SK-N-SH treated with all-trans-retinoic acid at 6 μM for 48 hours (cell line): ENCODE data around the gene NCK2.
"Not testable (repeated sequence)": the region's sequence is repeated elsewhere in the genome, so short reads cannot be mapped to it uniquely, and the experiment has no call there.

Experiments
- ATAC-seq: fragments of 200-7000 bp; cut with Tn5 transposase; 3 replicates; pipeline ENCODE4 v1.9.1; 2020; ENCODE audit warnings: mild to moderate bottlenecking, moderate library complexity
- ARNTL ChIP-seq: fragments of 450-650 bp; formaldehyde crosslinking; IDR thresholded peaks from 2 replicates; pipeline ENCODE4 v1.5.0; 2020; ENCODE audit warnings: low read depth, mild to moderate bottlenecking, moderate library complexity, borderline replicate concordance
- BACH2 ChIP-seq: fragments of 250-450 bp; sonication (Bioruptor Pico); IDR thresholded peaks from 2 replicates; pipeline ENCODE4 v1.9.0; 2021; ENCODE audit warnings: mild to moderate bottlenecking, borderline replicate concordance
- CSDC2 ChIP-seq: fragments of 250-450 bp; sonication (Bioruptor Pico); IDR thresholded peaks from 2 replicates; pipeline ENCODE4 v1.5.0; 2020; ENCODE audit warnings: mild to moderate bottlenecking, moderate library complexity
- ESRRG ChIP-seq: fragments of 250-450 bp; sonication (Bioruptor Pico); IDR thresholded peaks from 2 replicates; pipeline ENCODE4 v1.6.1; 2021; ENCODE audit warnings: mild to moderate bottlenecking
- GLIS3 ChIP-seq: fragments of 250-450 bp; sonication (Bioruptor Pico); IDR thresholded peaks from 2 replicates; pipeline ENCODE4 v1.5.0; 2020; ENCODE audit warnings: mild to moderate bottlenecking, moderate library complexity
- ISL1 ChIP-seq: fragments of 250-450 bp; sonication (Bioruptor Pico); IDR thresholded peaks from 2 replicates; pipeline ENCODE4 v2.1.2; 2022; ENCODE audit warnings: mild to moderate bottlenecking, moderate library complexity
- PPARA ChIP-seq: fragments of 250-450 bp; sonication (Bioruptor Pico); IDR thresholded peaks from 2 replicates; pipeline ENCODE4 v1.5.0; 2020; ENCODE audit warnings: mild to moderate bottlenecking, borderline replicate concordance
- SNAI2 ChIP-seq: fragments of 250-450 bp; sonication (Bioruptor Pico); IDR thresholded peaks from 2 replicates; pipeline ENCODE4 v1.5.0; 2020; ENCODE audit warnings: mild to moderate bottlenecking, moderate library complexity
- TCF4 ChIP-seq: fragments of 250-450 bp; sonication (Bioruptor Pico); IDR thresholded peaks from 2 replicates; pipeline ENCODE4 v1.8.0; 2021; ENCODE audit warnings: mild to moderate bottlenecking, moderate library complexity, borderline replicate concordance
- TOX ChIP-seq: fragments of 250-450 bp; sonication (Bioruptor Pico); IDR thresholded peaks from 2 replicates; pipeline ENCODE4 v1.8.0; 2021; ENCODE audit warnings: mild to moderate bottlenecking, moderate library complexity, borderline replicate concordance
- ZC3H10 ChIP-seq: fragments of 250-450 bp; sonication (Bioruptor Pico); IDR thresholded peaks from 2 replicates; pipeline ENCODE4 v1.5.1; 2021; ENCODE audit warnings: mild to moderate bottlenecking, moderate library complexity
- ZFP3 ChIP-seq: fragments of 250-450 bp; sonication (Bioruptor Pico); IDR thresholded peaks from 2 replicates; pipeline ENCODE4 v1.5.0; 2020; ENCODE audit warnings: mild to moderate bottlenecking, moderate library complexity
- ZFP30 ChIP-seq: fragments of 450-650 bp; formaldehyde crosslinking; IDR thresholded peaks from 2 replicates; pipeline ENCODE4 v1.5.0; 2022; ENCODE audit warnings: mild to moderate bottlenecking, moderate library complexity
- ZNF565 ChIP-seq: fragments of 450-650 bp; formaldehyde crosslinking; conservative IDR thresholded peaks from 2 replicates; pipeline ENCODE4 v1.5.0; 2020; ENCODE audit warnings: low read depth, mild to moderate bottlenecking, moderate library complexity
- ZNF70 ChIP-seq: fragments of 450-650 bp; formaldehyde crosslinking; IDR thresholded peaks from 2 replicates; pipeline ENCODE4 v1.5.0; 2020; ENCODE audit warnings: mild to moderate bottlenecking, moderate library complexity
- ZNF8 ChIP-seq: fragments of 450-650 bp; formaldehyde crosslinking; IDR thresholded peaks from 2 replicates; pipeline ENCODE4 v1.5.0; 2020; ENCODE audit warnings: mild to moderate bottlenecking, moderate library complexity
- TF ChIP-seq, protein P1 (sequence below): fragments of 250-450 bp; sonication (Bioruptor Pico); IDR thresholded peaks from 2 replicates; pipeline ENCODE4 v1.5.1; 2021; ENCODE audit warnings: mild to moderate bottlenecking, moderate library complexity
- TF ChIP-seq, protein P2 (sequence below): fragments of 250-450 bp; sonication (Bioruptor Pico); IDR thresholded peaks from 2 replicates; pipeline ENCODE4 v1.8.0; 2020; ENCODE audit warnings: mild to moderate bottlenecking, moderate library complexity, borderline replicate concordance
- TF ChIP-seq, protein P3 (sequence below): fragments of 250-450 bp; sonication (Bioruptor Pico); IDR thresholded peaks from 2 replicates; pipeline ENCODE4 v1.5.0; 2020; ENCODE audit warnings: mild to moderate bottlenecking, moderate library complexity
- TF ChIP-seq, protein P4 (sequence below): fragments of 250-450 bp; sonication (Bioruptor Pico); IDR thresholded peaks from 2 replicates; pipeline ENCODE4 v1.5.1; 2020; ENCODE audit warnings: low read depth, mild to moderate bottlenecking, moderate library complexity
- TF ChIP-seq, protein P5 (sequence below): fragments of 250-450 bp; sonication (Bioruptor Pico); IDR thresholded peaks from 2 replicates; pipeline ENCODE4 v1.8.0; 2021; ENCODE audit warnings: low read depth, mild to moderate bottlenecking, moderate library complexity, borderline replicate concordance

NCK2 gene

DNA sequence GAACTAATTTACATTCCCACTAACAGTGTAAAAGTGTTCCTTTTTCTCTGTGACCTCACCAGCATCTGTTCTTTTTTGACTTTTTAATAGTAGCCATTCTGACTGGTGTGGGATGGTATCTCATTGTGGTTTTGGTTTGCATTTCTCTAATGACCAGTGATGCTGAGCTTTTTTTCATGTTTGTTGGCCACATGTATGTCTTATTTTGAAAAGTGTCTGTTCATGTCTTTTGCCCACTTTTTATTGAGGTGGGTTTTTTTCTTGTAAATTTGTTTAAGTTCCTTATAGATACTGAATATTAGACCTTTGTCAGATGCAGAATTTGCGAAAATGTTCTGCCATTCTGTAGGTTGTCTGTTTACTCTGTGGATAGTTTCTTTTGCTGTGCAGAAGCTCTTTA lies 153.0 kb downstream of the NCK2 start:
- not testable (repeated sequence) for ATAC-seq

DNA sequence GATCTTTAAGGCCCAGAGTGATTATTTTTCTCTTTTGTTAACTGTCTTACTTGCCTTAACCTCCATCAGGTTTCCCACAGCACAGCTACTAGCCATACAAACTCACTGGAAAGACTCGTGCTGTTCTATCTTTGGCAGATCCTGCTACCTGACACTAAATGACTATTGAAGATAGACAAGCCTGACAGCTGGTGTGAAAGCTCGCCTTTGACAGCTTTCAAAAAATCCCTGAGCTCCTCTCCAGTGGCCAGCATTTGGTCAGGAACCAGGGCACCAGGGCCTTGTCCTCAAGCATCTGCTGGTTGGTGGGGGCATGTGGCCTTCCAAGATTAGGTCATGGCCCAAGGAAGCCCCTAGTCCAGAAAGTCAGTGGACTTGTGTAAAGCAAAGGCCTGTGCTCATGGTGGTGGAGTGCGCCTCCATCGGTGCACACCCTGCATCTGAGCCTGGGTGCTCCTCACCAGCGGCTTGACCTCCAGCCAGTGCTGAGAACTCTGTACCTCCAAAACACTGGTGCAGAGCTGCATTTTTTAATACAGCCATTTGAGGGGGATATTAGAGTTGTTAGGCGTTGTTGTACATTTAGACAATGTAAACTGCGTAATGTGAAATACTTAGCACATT lies 158.5 kb downstream of the NCK2 start:
- no peak for ATAC-seq
- TF ChIP-seq ZC3H10 (CRISPR knock-in tag), result no peak
- TF ChIP-seq TCF4 (CRISPR knock-in tag), result no peak
- TF ChIP-seq, protein P1, sequence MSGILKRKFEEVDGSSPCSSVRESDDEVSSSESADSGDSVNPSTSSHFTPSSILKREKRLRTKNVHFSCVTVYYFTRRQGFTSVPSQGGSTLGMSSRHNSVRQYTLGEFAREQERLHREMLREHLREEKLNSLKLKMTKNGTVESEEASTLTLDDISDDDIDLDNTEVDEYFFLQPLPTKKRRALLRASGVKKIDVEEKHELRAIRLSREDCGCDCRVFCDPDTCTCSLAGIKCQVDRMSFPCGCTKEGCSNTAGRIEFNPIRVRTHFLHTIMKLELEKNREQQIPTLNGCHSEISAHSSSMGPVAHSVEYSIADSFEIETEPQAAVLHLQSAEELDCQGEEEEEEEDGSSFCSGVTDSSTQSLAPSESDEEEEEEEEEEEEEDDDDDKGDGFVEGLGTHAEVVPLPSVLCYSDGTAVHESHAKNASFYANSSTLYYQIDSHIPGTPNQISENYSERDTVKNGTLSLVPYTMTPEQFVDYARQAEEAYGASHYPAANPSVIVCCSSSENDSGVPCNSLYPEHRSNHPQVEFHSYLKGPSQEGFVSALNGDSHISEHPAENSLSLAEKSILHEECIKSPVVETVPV (CRISPR knock-in tag), result no peak
- no peak for TF ChIP-seq ARNTL (CRISPR knock-in tag)
- TF ChIP-seq ZNF70, result no peak
- no peak for TF ChIP-seq ZNF8 (CRISPR knock-in tag)

DNA sequence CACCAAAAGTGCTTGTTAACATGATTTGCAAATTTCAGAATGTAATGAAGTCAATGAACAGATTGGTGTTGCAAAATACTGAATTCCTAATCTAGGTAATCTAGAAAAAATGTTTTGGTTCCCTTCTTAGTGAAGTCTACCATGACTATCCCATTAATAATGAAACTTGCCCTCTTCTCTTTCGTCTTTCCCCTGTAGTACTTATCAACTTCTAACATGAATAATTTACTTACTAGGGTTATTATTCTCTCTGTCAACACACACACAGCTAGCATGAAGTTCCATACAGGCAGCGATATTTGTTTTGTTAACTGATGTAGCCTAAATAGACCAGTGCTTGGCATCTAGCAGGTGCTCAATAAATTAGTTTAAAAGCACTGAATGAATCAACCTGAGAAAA lies 160.2 kb downstream of the NCK2 start:
- no peak for ATAC-seq
- TF ChIP-seq, protein P2, sequence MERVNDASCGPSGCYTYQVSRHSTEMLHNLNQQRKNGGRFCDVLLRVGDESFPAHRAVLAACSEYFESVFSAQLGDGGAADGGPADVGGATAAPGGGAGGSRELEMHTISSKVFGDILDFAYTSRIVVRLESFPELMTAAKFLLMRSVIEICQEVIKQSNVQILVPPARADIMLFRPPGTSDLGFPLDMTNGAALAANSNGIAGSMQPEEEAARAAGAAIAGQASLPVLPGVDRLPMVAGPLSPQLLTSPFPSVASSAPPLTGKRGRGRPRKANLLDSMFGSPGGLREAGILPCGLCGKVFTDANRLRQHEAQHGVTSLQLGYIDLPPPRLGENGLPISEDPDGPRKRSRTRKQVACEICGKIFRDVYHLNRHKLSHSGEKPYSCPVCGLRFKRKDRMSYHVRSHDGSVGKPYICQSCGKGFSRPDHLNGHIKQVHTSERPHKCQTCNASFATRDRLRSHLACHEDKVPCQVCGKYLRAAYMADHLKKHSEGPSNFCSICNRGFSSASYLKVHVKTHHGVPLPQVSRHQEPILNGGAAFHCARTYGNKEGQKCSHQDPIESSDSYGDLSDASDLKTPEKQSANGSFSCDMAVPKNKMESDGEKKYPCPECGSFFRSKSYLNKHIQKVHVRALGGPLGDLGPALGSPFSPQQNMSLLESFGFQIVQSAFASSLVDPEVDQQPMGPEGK (CRISPR knock-in tag), result no peak
- TF ChIP-seq, protein P3, sequence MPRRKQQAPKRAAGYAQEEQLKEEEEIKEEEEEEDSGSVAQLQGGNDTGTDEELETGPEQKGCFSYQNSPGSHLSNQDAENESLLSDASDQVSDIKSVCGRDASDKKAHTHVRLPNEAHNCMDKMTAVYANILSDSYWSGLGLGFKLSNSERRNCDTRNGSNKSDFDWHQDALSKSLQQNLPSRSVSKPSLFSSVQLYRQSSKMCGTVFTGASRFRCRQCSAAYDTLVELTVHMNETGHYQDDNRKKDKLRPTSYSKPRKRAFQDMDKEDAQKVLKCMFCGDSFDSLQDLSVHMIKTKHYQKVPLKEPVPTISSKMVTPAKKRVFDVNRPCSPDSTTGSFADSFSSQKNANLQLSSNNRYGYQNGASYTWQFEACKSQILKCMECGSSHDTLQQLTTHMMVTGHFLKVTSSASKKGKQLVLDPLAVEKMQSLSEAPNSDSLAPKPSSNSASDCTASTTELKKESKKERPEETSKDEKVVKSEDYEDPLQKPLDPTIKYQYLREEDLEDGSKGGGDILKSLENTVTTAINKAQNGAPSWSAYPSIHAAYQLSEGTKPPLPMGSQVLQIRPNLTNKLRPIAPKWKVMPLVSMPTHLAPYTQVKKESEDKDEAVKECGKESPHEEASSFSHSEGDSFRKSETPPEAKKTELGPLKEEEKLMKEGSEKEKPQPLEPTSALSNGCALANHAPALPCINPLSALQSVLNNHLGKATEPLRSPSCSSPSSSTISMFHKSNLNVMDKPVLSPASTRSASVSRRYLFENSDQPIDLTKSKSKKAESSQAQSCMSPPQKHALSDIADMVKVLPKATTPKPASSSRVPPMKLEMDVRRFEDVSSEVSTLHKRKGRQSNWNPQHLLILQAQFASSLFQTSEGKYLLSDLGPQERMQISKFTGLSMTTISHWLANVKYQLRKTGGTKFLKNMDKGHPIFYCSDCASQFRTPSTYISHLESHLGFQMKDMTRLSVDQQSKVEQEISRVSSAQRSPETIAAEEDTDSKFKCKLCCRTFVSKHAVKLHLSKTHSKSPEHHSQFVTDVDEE (CRISPR knock-in tag), result no peak
- TF ChIP-seq GLIS3 (CRISPR knock-in tag), result no peak
- no peak for TF ChIP-seq ZNF70
- TF ChIP-seq SNAI2 (CRISPR knock-in tag), result no peak
- no peak for TF ChIP-seq TCF4 (CRISPR knock-in tag)
- no peak for TF ChIP-seq CSDC2
- TF ChIP-seq TOX, result no peak
- TF ChIP-seq ZNF8 (CRISPR knock-in tag), result no peak
- no peak for TF ChIP-seq ZC3H10 (CRISPR knock-in tag)
- no peak for TF ChIP-seq ISL1 (CRISPR knock-in tag)
- TF ChIP-seq, protein P4, sequence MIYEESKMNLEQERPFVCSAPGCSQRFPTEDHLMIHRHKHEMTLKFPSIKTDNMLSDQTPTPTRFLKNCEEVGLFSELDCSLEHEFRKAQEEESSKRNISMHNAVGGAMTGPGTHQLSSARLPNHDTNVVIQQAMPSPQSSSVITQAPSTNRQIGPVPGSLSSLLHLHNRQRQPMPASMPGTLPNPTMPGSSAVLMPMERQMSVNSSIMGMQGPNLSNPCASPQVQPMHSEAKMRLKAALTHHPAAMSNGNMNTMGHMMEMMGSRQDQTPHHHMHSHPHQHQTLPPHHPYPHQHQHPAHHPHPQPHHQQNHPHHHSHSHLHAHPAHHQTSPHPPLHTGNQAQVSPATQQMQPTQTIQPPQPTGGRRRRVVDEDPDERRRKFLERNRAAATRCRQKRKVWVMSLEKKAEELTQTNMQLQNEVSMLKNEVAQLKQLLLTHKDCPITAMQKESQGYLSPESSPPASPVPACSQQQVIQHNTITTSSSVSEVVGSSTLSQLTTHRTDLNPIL (CRISPR knock-in tag), result no peak
- no peak for TF ChIP-seq ESRRG (CRISPR knock-in tag)
- TF ChIP-seq, protein P5, sequence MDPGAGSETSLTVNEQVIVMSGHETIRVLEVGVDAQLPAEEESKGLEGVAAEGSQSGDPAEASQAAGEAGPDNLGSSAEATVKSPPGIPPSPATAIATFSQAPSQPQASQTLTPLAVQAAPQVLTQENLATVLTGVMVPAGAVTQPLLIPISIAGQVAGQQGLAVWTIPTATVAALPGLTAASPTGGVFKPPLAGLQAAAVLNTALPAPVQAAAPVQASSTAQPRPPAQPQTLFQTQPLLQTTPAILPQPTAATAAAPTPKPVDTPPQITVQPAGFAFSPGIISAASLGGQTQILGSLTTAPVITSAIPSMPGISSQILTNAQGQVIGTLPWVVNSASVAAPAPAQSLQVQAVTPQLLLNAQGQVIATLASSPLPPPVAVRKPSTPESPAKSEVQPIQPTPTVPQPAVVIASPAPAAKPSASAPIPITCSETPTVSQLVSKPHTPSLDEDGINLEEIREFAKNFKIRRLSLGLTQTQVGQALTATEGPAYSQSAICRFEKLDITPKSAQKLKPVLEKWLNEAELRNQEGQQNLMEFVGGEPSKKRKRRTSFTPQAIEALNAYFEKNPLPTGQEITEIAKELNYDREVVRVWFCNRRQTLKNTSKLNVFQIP (CRISPR knock-in tag), result no peak
- TF ChIP-seq ARNTL (CRISPR knock-in tag), result no peak
- TF ChIP-seq ZFP30, result no peak
- no peak for TF ChIP-seq BACH2 (CRISPR knock-in tag)

DNA sequence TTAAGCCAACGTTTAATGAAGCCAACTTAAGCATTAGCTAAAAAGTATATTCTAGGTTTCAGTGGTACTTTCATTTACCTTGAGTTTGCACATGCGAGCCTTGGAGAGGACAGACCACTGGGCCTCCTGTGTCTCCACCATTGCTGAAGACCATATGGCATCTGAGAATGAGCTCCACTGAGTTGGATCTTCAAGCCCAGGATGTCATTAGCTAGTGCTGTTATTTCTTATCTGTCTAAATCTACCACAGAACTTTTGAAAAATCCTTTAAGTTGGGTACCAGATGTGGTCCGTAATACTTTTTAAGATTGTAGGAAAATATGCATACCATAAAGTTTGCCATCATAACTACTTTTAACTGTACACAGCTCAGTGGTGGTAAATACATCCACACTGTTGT lies 161.8 kb downstream of the NCK2 start:
- no peak for TF ChIP-seq ZFP3
- TF ChIP-seq, protein P2 (CRISPR knock-in tag), result no peak
- TF ChIP-seq GLIS3 (CRISPR knock-in tag), result no peak
- no peak for TF ChIP-seq ZC3H10 (CRISPR knock-in tag)
- no peak for TF ChIP-seq ISL1 (CRISPR knock-in tag)
- no peak for TF ChIP-seq SNAI2 (CRISPR knock-in tag)
- no peak for TF ChIP-seq ZNF8 (CRISPR knock-in tag)
- no peak for TF ChIP-seq ZFP30
- TF ChIP-seq ZNF565 (CRISPR knock-in tag), result no peak
- TF ChIP-seq PPARA (CRISPR knock-in tag), result no peak
- TF ChIP-seq, protein P1 (CRISPR knock-in tag), result no peak
- ATAC-seq, result no peak
